B cell (primary cell): ENCODE measurements around the gene MYH3. TPM values are rescaled to one million over a fixed set of nuclear protein-coding genes. Genes with fewer than 3 reads are reported as not detected.

Experiments
- ATAC-seq: fragments of 200-7000 bp; cut with Tn5 transposase; one replicate; pipeline ENCODE4 v1.10.0; 2021; ENCODE audit warnings: low read depth, mild to moderate bottlenecking, moderate number of reproducible peaks, moderate library complexity
- CTCF ChIA-PET: fragments of 350-600 bp; sonication (Branson Sonifier 250); formaldehyde crosslinking; loops from one replicate; lab custom pipeline; 2021; ENCODE audit warnings: antibody characterized with exemption, inconsistent platforms; lab: Charles Lee
- POLR2A ChIA-PET: fragments of 350-600 bp; sonication (Branson Sonifier 250); formaldehyde crosslinking; loops from one replicate; lab custom pipeline; 2021; ENCODE audit warnings: antibody characterized with exemption; lab: Charles Lee
- DNase-seq: peaks from one replicate; pipeline ENCODE4 v3.0.0; 2013
- H2AFZ ChIP-seq: 2 replicates; pipeline ENCODE4 v1.6.1; 2012; ENCODE audit warnings: mild to moderate bottlenecking, low read depth, low read length; ENCODE audit not compliant: insufficient read depth, poor library complexity, severe bottlenecking
- H3K27ac ChIP-seq, 2 donors: 1 replicate in 1 of 2; 2 replicates in 1 of 2; pipeline ENCODE4 v1.5.1; 2012 to 2013; ENCODE audit warnings: low read length in 2 of 2, mild to moderate bottlenecking in 2 of 2, moderate library complexity in 1 of 2
- H3K27me3 ChIP-seq, 4 experiments: fragments of 200-600 bp in 1 of 4; sonication (generic) in 1 of 4; replicated peaks in 1 of 4; 1 replicate in 2 of 4; 2 replicates in 2 of 4; pipeline versions ENCODE4 v1.6.1 to v1.7.0; 2013 to 2016; ENCODE audit warnings: low read length in 3 of 4, mild to moderate bottlenecking in 2 of 4, mixed read lengths in 1 of 4, moderate library complexity in 1 of 4; ENCODE audit not compliant: insufficient read depth in 4 of 4, control insufficient read depth in 3 of 4; ENCODE audit errors: control extremely low read depth in 1 of 4
- H3K36me3 ChIP-seq, 2 experiments: replicated peaks in 1 of 2; 1 replicate in 1 of 2; 2 replicates in 1 of 2; pipeline versions ENCODE4 v1.6.1 to v1.7.1; 2013; ENCODE audit warnings: low read length in 1 of 2; ENCODE audit not compliant: insufficient read depth in 2 of 2, control insufficient read depth in 1 of 2; ENCODE audit errors: control extremely low read depth in 1 of 2, extremely low read depth in 1 of 2
- H3K4me1 ChIP-seq, 2 donors: fragments of 200-600 bp in 1 of 2; sonication (generic) in 1 of 2; 1 replicate in 1 of 2; 2 replicates in 1 of 2; pipeline versions ENCODE4 v1.5.1 to v1.6.1; 2013 to 2017; ENCODE audit warnings: low read length in 2 of 2; ENCODE audit not compliant: control insufficient read depth in 2 of 2, insufficient read depth in 2 of 2
- H3K4me2 ChIP-seq: replicated peaks from 2 replicates; pipeline ENCODE3; 2012; ENCODE audit warnings: mild to moderate bottlenecking, low read depth, low read length; ENCODE audit not compliant: poor library complexity, severe bottlenecking
- H3K4me3 ChIP-seq, 5 experiments: fragments of 200-600 bp in 1 of 5; sonication (generic) in 1 of 5; 1 replicate in 3 of 5; 2 replicates in 2 of 5; pipeline versions ENCODE4 v1.5.1 to v1.7.0; 2011 to 2016; ENCODE audit warnings: low read length in 4 of 5, mild to moderate bottlenecking in 4 of 5, low read depth in 2 of 5, control low read depth in 1 of 5, moderate library complexity in 1 of 5; ENCODE audit not compliant: insufficient read depth in 1 of 5; ENCODE audit errors: control extremely low read depth in 1 of 5, extremely low read depth in 1 of 5
- H3K79me2 ChIP-seq: fragments of 200-600 bp; sonication (generic); one replicate; pipeline ENCODE4 v1.6.0; 2016; ENCODE audit warnings: low read length; ENCODE audit not compliant: control insufficient read depth, insufficient read depth
- H3K9ac ChIP-seq: fragments of 200-600 bp; sonication (generic); 2 replicates; pipeline ENCODE4 v1.6.1; 2017; ENCODE audit warnings: mild to moderate bottlenecking, low read length, moderate library complexity
- H3K9me3 ChIP-seq, 3 donors: one replicate each; pipeline versions ENCODE4 v1.6.1 to v1.7.1; 2013; ENCODE audit warnings: low read length in 2 of 3; ENCODE audit not compliant: control insufficient read depth in 2 of 3, insufficient read depth in 1 of 3; ENCODE audit errors: control extremely low read depth in 1 of 3
- H4K20me1 ChIP-seq: 2 replicates; pipeline ENCODE4 v1.6.0; 2012; ENCODE audit warnings: mild to moderate bottlenecking, low read length; ENCODE audit not compliant: insufficient read depth, control insufficient read depth, poor library complexity, severe bottlenecking
- H3K27ac Mint-ChIP-seq: one replicate; pipeline ENCODE4 v1.8.0; 2021; ENCODE audit warnings: mixed read lengths
- H3K27me3 Mint-ChIP-seq: one replicate; pipeline ENCODE4 v1.8.0; 2021; ENCODE audit warnings: mixed read lengths
- H3K4me1 Mint-ChIP-seq: one replicate; pipeline ENCODE4 v1.8.0; 2021; ENCODE audit warnings: mixed read lengths
- H3K4me3 Mint-ChIP-seq: one replicate; pipeline ENCODE4 v1.8.0; 2021; ENCODE audit warnings: mixed read lengths
- H3K9me3 Mint-ChIP-seq: one replicate; pipeline ENCODE4 v1.8.0; 2022; ENCODE audit warnings: mixed read lengths; ENCODE audit not compliant: insufficient read depth
- EZH2 ChIP-seq: IDR thresholded peaks from 2 replicates; pipeline ENCODE4 v1.6.1; 2012; ENCODE audit warnings: borderline replicate concordance, low read depth, mild to moderate bottlenecking, moderate library complexity, low read length; ENCODE audit not compliant: insufficient read depth, poor library complexity, severe bottlenecking
- WGBS: methylation state at CpG from one replicate; pipeline ENCODE4 v1.1.5; 2013; ENCODE audit warnings: missing lambda C conversion rate; ENCODE audit not compliant: insufficient coverage; 5-methylcytosine and 5-hydroxymethylcytosine counted together
- intact Hi-C: fragments of 100-400 bp; cut with micrococcal nuclease; formaldehyde crosslinking; loops from one replicate; pipeline ENCODE4 v1.10.0; 2022
- polyA plus RNA-seq: library from polyadenylated mRNA; depleted of rRNA; stranded (reverse); fragments of >200 nt; gene quantifications from 2 replicates; pipeline ENCODE4 v1.2.3, GENCODE V29; 2012
- total RNA-seq, 2 donors: library from RNA; stranded (reverse); fragments of 120-200 nt in 1 of 2; gene quantifications; 1 replicate in 1 of 2; 2 replicates in 1 of 2; pipeline versions ENCODE4 v1.2.3 to v1.2.4, GENCODE V29; 2013 to 2022
- TF ChIP-seq, protein P1 (sequence below): fragments of 200-600 bp; IDR thresholded peaks from one replicate; pipeline ENCODE4 v1.8.0; 2022; ENCODE audit warnings: antibody characterized with exemption, mild to moderate bottlenecking

The MYH3 gene
- total and polyA plus RNA-seq, 2 donors (not counting 1 experiment from before 2014, with no cell fraction given), result 9.4 to 10.9 TPM

DNA sequence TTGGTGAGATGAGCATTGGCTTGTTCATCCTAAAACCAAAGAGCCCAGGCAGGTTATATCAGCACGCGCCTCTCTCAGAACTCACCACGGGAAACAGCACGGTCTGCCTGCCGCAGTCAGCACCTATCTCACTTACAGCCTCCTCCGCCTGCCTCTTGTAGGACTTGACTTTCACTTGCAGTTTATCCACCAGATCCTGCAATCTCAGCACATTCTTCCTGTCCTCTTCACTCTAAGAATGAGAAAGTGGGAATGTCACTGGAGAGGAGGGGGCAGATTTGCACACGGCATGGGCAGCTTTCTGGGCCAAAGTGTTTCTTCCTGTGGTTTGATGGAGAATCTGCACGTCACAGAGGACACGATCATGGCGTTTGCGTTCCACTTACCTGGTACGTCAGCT lies 27.4 kb downstream of the MYH3 start:
- Histone ChIP-seq H2AFZ (no peak overlapping the region), H4K20me1 (no peaks in the 10 kb centered on the region), H3K27me3 (no peaks in the 10 kb centered on the region), H3K4me3 (no peak overlapping the region), H3K27ac (no peak overlapping the region), H3K4me1 (peaks cover 13 to 18% of the 10 kb centered on the region in 2 donors), H3K79me2 (no peaks in the 10 kb centered on the region), H3K4me2 (no peak overlapping the region), H3K9me3 (no peaks in the 10 kb centered on the region), H3K36me3 (peaks cover 0 to 12% of the 10 kb centered on the region in 2 experiments), H3K9ac (no peak overlapping the region)
- ChIA-PET POLR2A (no interaction called here), CTCF (interaction anchor here (1.1 to 13.3 kb wide), 7 partner anchors 10 to 219 kb away, joined by 4 to 159 read pairs (median 12); no protein-coding TSS in a partner anchor)
- TF ChIP-seq, protein P1, sequence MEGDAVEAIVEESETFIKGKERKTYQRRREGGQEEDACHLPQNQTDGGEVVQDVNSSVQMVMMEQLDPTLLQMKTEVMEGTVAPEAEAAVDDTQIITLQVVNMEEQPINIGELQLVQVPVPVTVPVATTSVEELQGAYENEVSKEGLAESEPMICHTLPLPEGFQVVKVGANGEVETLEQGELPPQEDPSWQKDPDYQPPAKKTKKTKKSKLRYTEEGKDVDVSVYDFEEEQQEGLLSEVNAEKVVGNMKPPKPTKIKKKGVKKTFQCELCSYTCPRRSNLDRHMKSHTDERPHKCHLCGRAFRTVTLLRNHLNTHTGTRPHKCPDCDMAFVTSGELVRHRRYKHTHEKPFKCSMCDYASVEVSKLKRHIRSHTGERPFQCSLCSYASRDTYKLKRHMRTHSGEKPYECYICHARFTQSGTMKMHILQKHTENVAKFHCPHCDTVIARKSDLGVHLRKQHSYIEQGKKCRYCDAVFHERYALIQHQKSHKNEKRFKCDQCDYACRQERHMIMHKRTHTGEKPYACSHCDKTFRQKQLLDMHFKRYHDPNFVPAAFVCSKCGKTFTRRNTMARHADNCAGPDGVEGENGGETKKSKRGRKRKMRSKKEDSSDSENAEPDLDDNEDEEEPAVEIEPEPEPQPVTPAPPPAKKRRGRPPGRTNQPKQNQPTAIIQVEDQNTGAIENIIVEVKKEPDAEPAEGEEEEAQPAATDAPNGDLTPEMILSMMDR, result no peak
- no peak for TF ChIP-seq EZH2
- ATAC-seq, result no peak
- DNase-seq, result no peak
- H3K4me1 Mint-ChIP-seq, result peaks cover 18% of the 10 kb centered on the region
- no peaks in the 10 kb centered on the region for H3K27me3 Mint-ChIP-seq
- intact Hi-C loops, result no loop called here
- H3K27ac Mint-ChIP-seq, result no peak overlapping the region
- no peaks in the 10 kb centered on the region for H3K9me3 Mint-ChIP-seq
- no peak overlapping the region for H3K4me3 Mint-ChIP-seq
- WGBS, result 95% methylated on average over 10 of the region's 12 CpGs

DNA sequence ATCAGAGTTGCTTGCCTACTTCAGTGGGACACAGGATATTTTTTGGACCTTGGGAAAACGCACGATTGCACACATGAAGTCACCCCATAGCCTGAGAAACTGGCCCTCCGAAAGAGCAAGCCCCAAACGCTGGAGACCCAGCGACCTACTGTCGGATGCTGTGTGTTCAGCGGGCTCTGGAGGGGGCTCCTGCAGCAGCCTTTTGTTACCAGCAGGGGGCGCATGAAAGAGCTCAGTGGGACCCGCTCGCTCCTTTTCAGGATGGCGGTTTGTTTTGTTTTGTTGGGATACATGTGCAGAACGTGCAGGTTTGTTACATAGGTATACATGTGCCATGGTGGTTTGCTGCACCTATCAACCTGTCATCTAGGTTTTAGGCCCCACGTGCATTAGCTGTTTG lies 28.4 kb downstream of the MYH3 start:
- H3K4me3 Mint-ChIP-seq, result no peak overlapping the region
- H3K9me3 Mint-ChIP-seq, result no peaks in the 10 kb centered on the region
- no peak overlapping the region for H3K27ac Mint-ChIP-seq
- Histone ChIP-seq H2AFZ (no peak overlapping the region), H3K4me1 (peaks cover 6 to 8% of the 10 kb centered on the region in 2 donors), H3K9me3 (no peaks in the 10 kb centered on the region), H3K4me3 (no peak overlapping the region), H3K4me2 (no peak overlapping the region), H3K27ac (no peak overlapping the region), H3K79me2 (no peaks in the 10 kb centered on the region), H3K9ac (no peak overlapping the region), H3K27me3 (no peaks in the 10 kb centered on the region), H4K20me1 (no peaks in the 10 kb centered on the region), H3K36me3 (peaks cover 0 to 12% of the 10 kb centered on the region in 2 experiments)
- no peak for TF ChIP-seq EZH2
- TF ChIP-seq, protein P1, result peak; percentile 22
- DNase-seq (no peak), ATAC-seq (no peak)
- intact Hi-C loops, result no loop called here
- ChIA-PET CTCF (interaction anchor here (2.5 to 13.3 kb wide), 4 partner anchors 10 to 216 kb away, joined by 12 to 159 read pairs (median 80); no protein-coding TSS in a partner anchor), POLR2A (no interaction called here)
- peaks cover 8% of the 10 kb centered on the region for H3K4me1 Mint-ChIP-seq
- no peaks in the 10 kb centered on the region for H3K27me3 Mint-ChIP-seq
- WGBS, result 92% methylated on average over 11 of the region's 13 CpGs
